Measurements from ENCODE around the gene STK38L.

STK38L gene

GRCh38 chr12:27359578-27360340, 115.7 kb downstream of the STK38L start:
- no peak for DNase-seq

- DNase-seq = no peak
Measured at GRCh38 chr12:27361372-27361771, 117.3 kb downstream of the STK38L start.

GRCh38 chr12:27366621-27367020, 122.5 kb downstream of the STK38L start:
- no peak for DNase-seq

- no peak for DNase-seq
Measured at GRCh38 chr12:27367078-27367477, 123.0 kb downstream of the STK38L start.

All from activated naive CD4-positive, alpha-beta T cell treated with anti-CD3 and anti-CD28 coated beads, Interleukin-2, amount 50 U/mL, for 16 hours (primary cell).